ENCODE measurements around the gene CCDC124. TPM values are rescaled to one million over a fixed set of nuclear protein-coding genes. Genes with fewer than 3 reads are reported as not detected.
"Not testable (repeated sequence)": the region's sequence is repeated elsewhere in the genome, so short reads cannot be mapped to it uniquely, and the experiment has no call there.

CCDC124 gene
- total RNA-seq, 1 donor from 2014 or later: 15.7 TPM

GRCh38 chr19:17909003-17909732, 23.6 kb upstream of the CCDC124 start:
- H3K27me3 ChIP-seq (ENCODE audit: control insufficient read depth in 3 of 3, insufficient read depth in 3 of 3, low read length in 3 of 3): no peaks in the 10 kb centered on the region
- no peaks in the 10 kb centered on the region for H3K36me3 ChIP-seq (ENCODE audit: control insufficient read depth in 3 of 3, insufficient read depth in 3 of 3, low read length in 3 of 3)

GRCh38 chr19:17910791-17911360, 21.9 kb upstream of the CCDC124 start:
- Histone ChIP-seq H3K4me1 (ENCODE audit: control insufficient read depth in 3 of 3, insufficient read depth in 3 of 3, low read length in 3 of 3) (no peaks in the 10 kb centered on the region), H3K27ac (ENCODE audit: low read depth, low read length) (no peak overlapping the region), H3K36me3 (ENCODE audit: control insufficient read depth in 3 of 3, insufficient read depth in 3 of 3, low read length in 3 of 3) (no peaks in the 10 kb centered on the region), H3K27me3 (ENCODE audit: control insufficient read depth in 3 of 3, insufficient read depth in 3 of 3, low read length in 3 of 3) (no peaks in the 10 kb centered on the region), H3K4me3 (ENCODE audit: low read length in 3 of 3) (no peak overlapping the region), H3K9me3 (ENCODE audit: control insufficient read depth in 3 of 3, low read length in 3 of 3) (peaks cover 2 to 7% (median 3%) of the 10 kb centered on the region in 3 donors), H3K9ac (ENCODE audit: low read depth in 1 of 3, low read length in 3 of 3) (no peak overlapping the region)

More at GRCh38 chr19:17909003-17909732, 23.6 kb upstream of the CCDC124 start:
- Histone ChIP-seq H3K4me1 (ENCODE audit: control insufficient read depth in 3 of 3, insufficient read depth in 3 of 3, low read length in 3 of 3) (no peaks in the 10 kb centered on the region), H3K9me3 (ENCODE audit: control insufficient read depth in 3 of 3, low read length in 3 of 3) (peaks cover 2 to 7% (median 3%) of the 10 kb centered on the region in 3 donors), H3K4me3 (ENCODE audit: low read length in 3 of 3) (no peak overlapping the region), H3K9ac (ENCODE audit: low read depth in 1 of 3, low read length in 3 of 3) (no peak overlapping the region), H3K27ac (ENCODE audit: low read depth, low read length) (no peak overlapping the region)

GRCh38 chr19:17915940-17916593, 16.7 kb upstream of the CCDC124 start:
- no peak overlapping the region for H3K27ac ChIP-seq (ENCODE audit: low read depth, low read length)
- no peaks in the 10 kb centered on the region for H3K9me3 ChIP-seq (ENCODE audit: control insufficient read depth in 3 of 3, low read length in 3 of 3)
- no peak overlapping the region for H3K9ac ChIP-seq (ENCODE audit: low read depth in 1 of 3, low read length in 3 of 3)
- H3K27me3 ChIP-seq (ENCODE audit: control insufficient read depth in 3 of 3, insufficient read depth in 3 of 3, low read length in 3 of 3): peaks cover 0 to 4% (median 0%) of the 10 kb centered on the region in 3 donors
- H3K4me3 ChIP-seq (ENCODE audit: low read length in 3 of 3): no peak overlapping the region
- H3K36me3 ChIP-seq (ENCODE audit: control insufficient read depth in 3 of 3, insufficient read depth in 3 of 3, low read length in 3 of 3): no peaks in the 10 kb centered on the region
- H3K4me1 ChIP-seq (ENCODE audit: control insufficient read depth in 3 of 3, insufficient read depth in 3 of 3, low read length in 3 of 3): no peaks in the 10 kb centered on the region

- not testable (repeated sequence) for H3K36me3 ChIP-seq (ENCODE audit: control insufficient read depth in 3 of 3, insufficient read depth in 3 of 3, low read length in 3 of 3); H3K9ac ChIP-seq (ENCODE audit: low read depth in 1 of 3, low read length in 3 of 3); H3K27me3 ChIP-seq (ENCODE audit: control insufficient read depth in 3 of 3, insufficient read depth in 3 of 3, low read length in 3 of 3); H3K4me1 ChIP-seq (ENCODE audit: control insufficient read depth in 3 of 3, insufficient read depth in 3 of 3, low read length in 3 of 3); H3K27ac ChIP-seq (ENCODE audit: low read depth, low read length); H3K9me3 ChIP-seq (ENCODE audit: control insufficient read depth in 3 of 3, low read length in 3 of 3); H3K4me3 ChIP-seq (ENCODE audit: low read length in 3 of 3)
Observed at GRCh38 chr19:17918151-17918550, 14.7 kb upstream of the CCDC124 start.

GRCh38 chr19:17919122-17919521, 13.7 kb upstream of the CCDC124 start:
- not testable (repeated sequence) for H3K27ac ChIP-seq (ENCODE audit: low read depth, low read length); H3K27me3 ChIP-seq (ENCODE audit: control insufficient read depth in 3 of 3, insufficient read depth in 3 of 3, low read length in 3 of 3); H3K4me1 ChIP-seq (ENCODE audit: control insufficient read depth in 3 of 3, insufficient read depth in 3 of 3, low read length in 3 of 3); H3K9me3 ChIP-seq (ENCODE audit: control insufficient read depth in 3 of 3, low read length in 3 of 3); H3K4me3 ChIP-seq (ENCODE audit: low read length in 3 of 3); H3K9ac ChIP-seq (ENCODE audit: low read depth in 1 of 3, low read length in 3 of 3); H3K36me3 ChIP-seq (ENCODE audit: control insufficient read depth in 3 of 3, insufficient read depth in 3 of 3, low read length in 3 of 3)

- Histone ChIP-seq H3K36me3 (ENCODE audit: control insufficient read depth in 3 of 3, insufficient read depth in 3 of 3, low read length in 3 of 3) (no peaks in the 10 kb centered on the region), H3K27ac (ENCODE audit: low read depth, low read length) (no peak overlapping the region), H3K4me3 (ENCODE audit: low read length in 3 of 3) (no peak overlapping the region), H3K9me3 (ENCODE audit: control insufficient read depth in 3 of 3, low read length in 3 of 3) (no peaks in the 10 kb centered on the region), H3K9ac (ENCODE audit: low read depth in 1 of 3, low read length in 3 of 3) (no peak overlapping the region), H3K27me3 (ENCODE audit: control insufficient read depth in 3 of 3, insufficient read depth in 3 of 3, low read length in 3 of 3) (peaks cover 0 to 7% (median 0%) of the 10 kb centered on the region in 3 donors), H3K4me1 (ENCODE audit: control insufficient read depth in 3 of 3, insufficient read depth in 3 of 3, low read length in 3 of 3) (no peaks in the 10 kb centered on the region)
Observed at GRCh38 chr19:17920527-17920926, 12.3 kb upstream of the CCDC124 start.

GRCh38 chr19:17922138-17922537, 10.7 kb upstream of the CCDC124 start:
- Histone ChIP-seq H3K9ac (ENCODE audit: low read depth in 1 of 3, low read length in 3 of 3) (no peak overlapping the region), H3K4me3 (ENCODE audit: low read length in 3 of 3) (no peak overlapping the region), H3K9me3 (ENCODE audit: control insufficient read depth in 3 of 3, low read length in 3 of 3) (no peaks in the 10 kb centered on the region), H3K27me3 (ENCODE audit: control insufficient read depth in 3 of 3, insufficient read depth in 3 of 3, low read length in 3 of 3) (peaks cover 0 to 3% (median 0%) of the 10 kb centered on the region in 3 donors), H3K27ac (ENCODE audit: low read depth, low read length) (no peak overlapping the region), H3K36me3 (ENCODE audit: control insufficient read depth in 3 of 3, insufficient read depth in 3 of 3, low read length in 3 of 3) (no peaks in the 10 kb centered on the region), H3K4me1 (ENCODE audit: control insufficient read depth in 3 of 3, insufficient read depth in 3 of 3, low read length in 3 of 3) (no peaks in the 10 kb centered on the region)

GRCh38 chr19:17926044-17926443, 6.8 kb upstream of the CCDC124 start:
- no peaks in the 10 kb centered on the region for H3K9me3 ChIP-seq (ENCODE audit: control insufficient read depth in 3 of 3, low read length in 3 of 3)
- no peak overlapping the region for H3K9ac ChIP-seq (ENCODE audit: low read depth in 1 of 3, low read length in 3 of 3)
- H3K36me3 ChIP-seq (ENCODE audit: control insufficient read depth in 3 of 3, insufficient read depth in 3 of 3, low read length in 3 of 3): no peaks in the 10 kb centered on the region
- no peaks in the 10 kb centered on the region for H3K4me1 ChIP-seq (ENCODE audit: control insufficient read depth in 3 of 3, insufficient read depth in 3 of 3, low read length in 3 of 3)
- peaks cover 0 to 3% (median 0%) of the 10 kb centered on the region in 3 donors for H3K27me3 ChIP-seq (ENCODE audit: control insufficient read depth in 3 of 3, insufficient read depth in 3 of 3, low read length in 3 of 3)
- H3K27ac ChIP-seq (ENCODE audit: low read depth, low read length): no peak overlapping the region
- H3K4me3 ChIP-seq (ENCODE audit: low read length in 3 of 3): no peak overlapping the region

GRCh38 chr19:17929056-17929455, 3.8 kb upstream of the CCDC124 start:
- no peak overlapping the region for H3K4me3 ChIP-seq (ENCODE audit: low read length in 3 of 3)
- no peak overlapping the region for H3K27ac ChIP-seq (ENCODE audit: low read depth, low read length)
- H3K27me3 ChIP-seq (ENCODE audit: control insufficient read depth in 3 of 3, insufficient read depth in 3 of 3, low read length in 3 of 3): peaks cover 0 to 5% (median 3%) of the 10 kb centered on the region in 3 donors
- H3K4me1 ChIP-seq (ENCODE audit: control insufficient read depth in 3 of 3, insufficient read depth in 3 of 3, low read length in 3 of 3): peaks cover 17 to 19% (median 18%) of the 10 kb centered on the region in 3 donors
- H3K9me3 ChIP-seq (ENCODE audit: control insufficient read depth in 3 of 3, low read length in 3 of 3): no peaks in the 10 kb centered on the region
- no peak overlapping the region for H3K9ac ChIP-seq (ENCODE audit: low read depth in 1 of 3, low read length in 3 of 3)
- no peaks in the 10 kb centered on the region for H3K36me3 ChIP-seq (ENCODE audit: control insufficient read depth in 3 of 3, insufficient read depth in 3 of 3, low read length in 3 of 3)
